Activated CD4-positive, alpha-beta T cell treated with anti-CD3 and anti-CD28 coated beads, Interleukin-2, Interleukin-6, amounts not matched to agents 100 ng/mL and 50 ng/mL, durations not matched to agents 16 hours and 8 hours (primary cell): Measurements from ENCODE around the gene SRSF4.
"Not testable (repeated sequence)": the region's sequence is repeated elsewhere in the genome, so short reads cannot be mapped to it uniquely, and the experiment has no call there.

ENCODE experiments used
- DNase-seq: peaks from one replicate; pipeline ENCODE4 v3.0.0-alpha.2; 2020

SRSF4 gene

GRCh38 chr1:29181413-29182225 is at the start of gene SRSF4:
Gene SRSF4, minus strand, starts transcription at chr1:29181900. Its CDS starts 148 bp downstream, at chr1:29181752.
- peak; percentile 99 for DNase-seq

DNA sequence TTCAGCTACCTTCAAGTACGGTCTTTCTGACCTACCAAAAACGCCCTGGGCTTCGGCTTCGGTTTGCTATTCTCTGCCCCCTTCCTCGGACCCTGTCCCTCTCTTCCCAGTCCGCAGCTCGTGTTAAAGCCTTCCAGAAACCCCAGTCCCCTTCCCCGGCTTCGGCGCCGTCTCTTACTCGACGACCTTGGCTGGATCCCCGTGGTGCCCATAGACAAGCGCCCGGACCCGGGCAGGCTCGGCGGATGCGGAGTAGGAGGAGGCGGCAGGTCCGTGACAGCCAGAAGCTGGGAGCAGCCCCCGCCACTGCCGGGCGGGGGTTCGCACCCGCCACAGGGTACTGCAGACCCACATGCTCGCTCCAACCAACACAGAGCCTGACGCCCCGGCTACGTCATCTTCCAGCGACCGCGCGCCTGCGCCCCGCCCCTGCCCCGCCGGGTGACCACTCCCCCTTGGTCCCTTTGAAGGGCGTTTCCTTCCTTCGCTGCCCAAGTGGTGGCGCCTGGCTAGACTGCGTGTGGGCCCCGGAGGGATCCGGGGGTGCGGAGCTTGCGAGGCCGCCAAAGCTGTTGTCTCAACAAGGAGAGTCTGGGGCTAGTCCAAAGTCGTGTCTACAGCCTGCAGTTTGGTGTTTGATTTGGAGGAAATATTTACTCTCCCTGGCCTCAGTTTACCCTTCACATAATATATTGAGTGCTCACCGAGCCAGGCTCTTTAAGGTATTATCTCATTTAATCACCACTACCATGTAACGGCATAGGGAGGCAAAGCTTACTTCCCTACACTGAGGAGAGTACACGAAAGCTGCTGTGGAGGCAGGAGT is 49.1 kb upstream of the SRSF4 start, which contains the start of gene MECR:
Gene MECR, minus strand, starts transcription at position 382 of the 826 bp plus-strand sequence. Its CDS starts 28 bp downstream, at position 354.
- peak; percentile 97 for DNase-seq

DNA sequence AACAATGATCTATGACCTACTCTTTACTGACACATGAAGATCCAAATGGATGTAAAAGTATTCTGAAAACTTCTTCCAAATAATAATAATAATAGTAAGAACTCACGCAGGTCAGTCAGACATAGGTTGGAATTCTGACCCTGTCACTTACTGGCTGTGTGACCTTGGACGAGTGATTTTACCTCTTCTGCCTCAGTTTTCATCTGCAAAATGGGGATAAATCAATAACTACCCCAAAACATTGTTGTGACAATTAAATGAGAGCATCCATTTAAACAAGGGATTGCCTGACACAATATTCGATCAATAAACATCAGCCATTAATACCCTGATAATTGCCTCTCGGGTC is 48.5 kb upstream of the SRSF4 start:
- DNase-seq, result no peak

DNA sequence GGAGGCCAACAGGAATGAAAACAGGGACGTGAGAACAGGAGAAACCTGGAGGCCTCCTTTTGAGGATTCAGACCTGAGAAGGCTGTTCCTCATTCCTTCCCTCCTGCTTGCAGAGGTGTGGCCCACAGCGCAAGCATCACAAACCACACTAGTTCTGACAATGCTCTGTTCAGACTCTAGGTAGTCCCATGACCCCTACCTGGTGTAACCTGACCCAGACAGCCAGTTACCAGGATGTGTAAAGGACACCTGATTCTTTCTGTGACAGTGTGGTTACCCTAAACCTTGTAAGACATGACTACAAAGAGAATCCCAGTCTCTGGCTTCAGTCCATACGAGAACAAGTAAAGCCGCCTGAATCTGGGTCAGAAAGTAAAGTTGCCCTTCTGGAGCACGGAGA is 45.8 kb upstream of the SRSF4 start:
- no peak for DNase-seq

DNA sequence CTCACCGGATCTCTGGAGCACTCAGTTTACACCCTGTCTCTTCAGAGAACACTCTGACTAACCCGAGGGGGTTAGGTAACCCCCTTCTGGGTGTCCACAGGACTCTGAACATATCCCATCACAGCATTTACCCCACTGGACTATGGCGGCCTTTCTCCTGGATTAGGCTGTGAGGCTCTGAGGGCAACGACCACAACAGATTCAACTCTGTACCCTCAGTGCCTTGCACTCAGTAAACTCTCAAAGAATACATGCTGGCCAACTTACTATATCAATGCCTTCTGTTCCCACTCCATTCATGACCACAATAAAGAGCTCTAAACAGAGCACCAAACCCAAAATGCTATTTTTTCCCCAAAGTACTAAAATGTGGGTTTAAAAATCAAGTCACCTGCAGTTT is 43.7 kb upstream of the SRSF4 start:
- DNase-seq, result no peak

GRCh38 chr1:29224356-29224837 is 42.7 kb upstream of the SRSF4 start:
- no peak for DNase-seq

- no peak for DNase-seq
These were observed 41.8 kb upstream of the SRSF4 start for GRCh38 chr1:29223521-29223920.

GRCh38 chr1:29222686-29223085 is 41.0 kb upstream of the SRSF4 start:
- no peak for DNase-seq

DNA sequence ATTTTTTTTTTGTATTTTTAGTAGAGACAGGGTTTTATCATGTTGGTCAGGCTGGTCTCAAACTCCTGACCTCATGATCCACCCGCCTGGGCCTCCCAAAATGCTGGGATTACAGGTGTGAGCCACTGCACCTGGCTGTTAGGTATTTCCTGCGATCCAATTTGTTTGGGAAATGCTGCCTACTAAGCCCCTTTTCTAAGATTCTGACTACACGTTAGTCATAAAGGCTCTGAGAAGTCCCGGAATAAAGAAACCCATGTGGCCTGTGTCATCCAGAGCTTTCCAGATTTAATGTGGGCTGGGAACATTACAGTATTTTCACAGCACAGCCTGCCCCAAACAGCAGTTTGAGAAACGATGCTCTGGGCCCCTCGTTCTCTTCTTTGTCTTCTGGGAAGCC is 40.6 kb upstream of the SRSF4 start:
- DNase-seq, result not testable (repeated sequence)

- no peak for DNase-seq
These were observed 39.6 kb upstream of the SRSF4 start for GRCh38 chr1:29221296-29221695.

- no peak for DNase-seq
These were observed 36.5 kb upstream of the SRSF4 start for GRCh38 chr1:29218223-29218622.

- no peak for DNase-seq
These were observed 35.9 kb upstream of the SRSF4 start for GRCh38 chr1:29217633-29218032.

DNA sequence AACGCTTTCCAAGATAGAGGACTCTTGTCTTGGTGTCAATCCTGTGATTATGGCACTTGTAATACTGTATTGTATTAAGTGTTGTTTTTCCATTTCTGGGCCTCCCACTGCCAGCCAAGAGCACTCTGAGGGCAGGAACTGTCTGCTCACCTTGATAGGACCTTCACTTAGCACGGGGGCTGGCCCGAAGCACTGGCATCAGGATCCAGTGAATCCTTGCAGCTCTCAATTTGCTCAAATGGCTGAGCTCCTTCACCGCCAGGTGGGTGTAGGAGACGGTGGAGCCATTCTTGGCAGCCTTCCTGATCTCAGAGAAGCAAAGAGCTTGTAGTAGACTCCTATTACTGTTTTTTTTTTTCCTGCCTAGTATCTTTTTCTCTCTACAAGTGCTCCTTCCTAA is 31.4 kb upstream of the SRSF4 start:
- no peak for DNase-seq

GRCh38 chr1:29211086-29212030 is 29.7 kb upstream of the SRSF4 start:
- no peak for DNase-seq

DNA sequence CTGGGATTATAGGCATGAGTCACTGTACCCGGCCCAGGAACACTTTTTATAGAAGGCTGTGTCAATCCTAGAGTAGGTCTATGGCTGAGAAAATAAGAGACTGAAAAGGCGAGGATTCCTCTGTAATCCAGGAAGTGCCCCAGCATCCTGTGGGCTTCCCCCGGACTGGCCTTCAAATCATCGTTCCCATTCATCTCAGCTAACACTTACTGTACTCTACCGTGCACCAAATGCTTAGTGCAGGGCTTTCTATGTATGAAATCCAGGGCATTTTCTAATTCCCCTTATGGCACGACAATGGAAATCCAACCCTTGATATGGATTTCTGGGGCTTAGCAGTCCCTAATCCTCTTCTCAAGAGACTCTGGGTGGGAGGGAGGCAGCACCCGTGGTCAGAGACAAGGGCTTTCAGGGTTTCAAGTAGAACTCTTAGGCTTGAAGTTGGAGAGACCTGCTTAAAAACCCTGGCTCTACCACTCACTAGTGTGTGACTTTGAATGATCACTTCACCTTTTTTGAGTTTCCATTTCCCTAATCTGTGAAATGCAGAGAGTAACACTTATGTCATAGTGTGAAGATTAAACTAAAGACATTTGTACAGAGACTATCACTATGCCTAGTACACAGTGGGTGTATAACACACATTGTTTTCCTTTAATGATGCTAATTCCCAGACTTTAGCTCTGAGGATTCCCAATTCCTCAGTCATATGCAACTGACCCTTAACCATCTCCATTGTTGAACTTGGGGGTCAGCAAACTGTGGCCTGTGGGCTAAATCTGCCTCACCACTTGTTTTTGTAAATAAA is 28.8 kb upstream of the SRSF4 start:
- DNase-seq, result no peak

- no peak for DNase-seq
These were observed 27.5 kb upstream of the SRSF4 start for GRCh38 chr1:29209173-29209572.

GRCh38 chr1:29208442-29208841 is 26.7 kb upstream of the SRSF4 start:
- DNase-seq, result no peak

DNA sequence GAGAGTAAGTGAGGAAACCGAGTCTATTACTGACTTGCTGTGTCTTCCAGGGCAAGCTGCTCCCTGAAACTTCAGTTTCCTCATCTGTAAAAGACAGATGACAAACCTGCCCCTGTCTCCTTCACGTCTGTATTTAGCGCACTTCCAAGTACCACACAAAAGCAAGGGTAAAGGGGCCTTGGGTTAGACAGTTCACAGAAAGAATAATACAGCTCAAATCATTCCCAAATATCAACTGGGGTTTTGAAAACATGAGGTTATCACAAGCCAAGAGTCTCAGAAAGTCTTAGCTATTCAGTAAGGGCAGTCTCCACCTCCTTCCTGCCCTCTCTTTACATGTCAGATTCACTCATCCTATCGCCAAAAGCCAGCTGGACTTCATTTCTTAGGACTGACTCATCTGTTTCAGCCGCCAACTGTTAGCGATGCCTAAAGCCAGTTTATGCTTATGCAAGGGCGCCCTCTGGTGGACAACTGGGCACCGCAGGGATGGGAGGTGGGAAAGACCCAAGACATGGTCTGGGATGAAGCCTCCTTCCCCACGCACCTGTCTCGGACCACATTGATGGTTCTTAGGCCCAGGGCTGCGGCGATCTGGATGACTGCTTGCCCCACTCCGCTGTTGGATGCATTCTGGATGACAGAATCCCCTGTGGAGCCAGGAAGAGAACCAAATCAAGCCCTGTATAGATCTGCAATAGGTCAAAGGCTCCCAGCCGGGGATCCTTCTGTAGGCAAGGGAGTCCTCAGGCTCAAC is 21.1 kb upstream of the SRSF4 start:
- peak; percentile 94 for DNase-seq

DNA sequence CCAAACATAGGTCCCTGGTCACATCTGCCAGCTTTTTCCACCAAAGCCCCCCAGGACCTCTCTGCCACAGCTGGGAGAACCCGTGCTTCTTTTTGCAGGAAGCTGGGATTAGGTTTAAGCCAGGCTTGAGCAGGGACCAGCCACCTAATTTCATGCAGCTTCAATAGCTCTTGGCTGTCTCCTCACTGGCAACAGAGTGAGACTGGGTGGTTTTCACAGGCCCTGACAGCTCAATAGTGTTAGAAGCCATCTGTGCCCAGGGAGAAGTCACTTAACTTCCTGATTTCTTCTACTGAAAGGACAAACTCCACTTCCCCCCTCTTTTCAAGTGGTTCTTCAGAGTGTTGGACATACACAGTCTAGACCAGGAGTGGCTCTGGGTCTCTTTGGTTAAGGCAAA is 20.4 kb upstream of the SRSF4 start:
- DNase-seq, result no peak

GRCh38 chr1:29201595-29202051 is 19.9 kb upstream of the SRSF4 start:
- DNase-seq, result no peak
